K562 (cell line): ENCODE results near the gene HSF4. TPM values are rescaled to one million over a fixed set of nuclear protein-coding genes. Genes with fewer than 3 reads are reported as not detected.
A peak's percentile ranks its signal among the peaks of the same experiment; 100 is the strongest.

Experiments used
- ETV5 ChIP-seq: sonication (generic); formaldehyde crosslinking; IDR thresholded peaks from 2 replicates; pipeline ENCODE4 v1.4.0; 2020; ENCODE audit warnings: low read depth, mild to moderate bottlenecking, missing genetic modification reagents
- MCM3 ChIP-seq: fragments of 450-650 bp; IDR thresholded peaks from 2 replicates; pipeline ENCODE4 v1.6.1; 2016
- MTA1 ChIP-seq: fragments of 450-650 bp; IDR thresholded peaks from 2 replicates; pipeline ENCODE4 v1.6.1; 2017; ENCODE audit warnings: borderline replicate concordance
- NR3C1 ChIP-seq: sonication (generic); formaldehyde crosslinking; IDR thresholded peaks from 2 replicates; pipeline ENCODE4 v1.8.1; 2022; ENCODE audit warnings: missing genetic modification reagents
- POLR2A ChIP-seq: fragments of 450-650 bp; conservative IDR thresholded peaks from 2 replicates; pipeline ENCODE4 v1.6.1; 2016
- SMARCC2 ChIP-seq: fragments of 450-650 bp; IDR thresholded peaks from 2 replicates; pipeline ENCODE4 v1.6.1; 2017; ENCODE audit warnings: antibody characterized with exemption, moderate library complexity, mild to moderate bottlenecking, low read depth
- TEAD1 ChIP-seq, 2 experiments: fragments of 450-650 bp in 1 of 2; sonication (generic) in 1 of 2; formaldehyde crosslinking; IDR thresholded peaks; 2 replicates each; pipeline versions ENCODE4 v1.4.0 to v1.8.0; 2020 to 2022; ENCODE audit warnings: mild to moderate bottlenecking in 2 of 2, missing genetic modification reagents in 1 of 2
- TSC22D4 ChIP-seq: fragments of 450-650 bp; IDR thresholded peaks from 2 replicates; pipeline ENCODE4 v1.6.1; 2016; ENCODE audit warnings: missing genetic modification characterization, missing biosample characterization, control low read depth
- USF2 ChIP-seq: sonication (generic); formaldehyde crosslinking; IDR thresholded peaks from 2 replicates; pipeline ENCODE4 v1.5.0; 2020; ENCODE audit warnings: missing genetic modification reagents
- ZBTB40 ChIP-seq, 2 experiments: fragments of 450-650 bp in 1 of 2; sonication (generic) in 1 of 2; formaldehyde crosslinking in 1 of 2; IDR thresholded peaks; 2 replicates each; pipeline versions ENCODE4 v1.7.1 to v1.9.0; 2016 to 2022; ENCODE audit warnings: inconsistent platforms in 1 of 2, mild to moderate bottlenecking in 1 of 2, missing genetic modification reagents in 1 of 2
- ZNF384 ChIP-seq: IDR thresholded peaks from 2 replicates; pipeline ENCODE4 v1.6.1; 2012; ENCODE audit warnings: low read depth, low read length, improper control_type of control experiment
- polyA plus RNA-seq, 8 experiments: library from polyadenylated mRNA; depleted of rRNA in 4 of 8; stranded (reverse) in 5 of 8; unstranded in 3 of 8; fragments of >200 nt; fragmentation: Nextera tagmentation in 2 of 8; fragmentation: Illumina TruSeq in 1 of 8; extraction: Ambion mirVana in 2 of 8; extraction: Trizol in 1 of 8; gene quantifications; 2 replicates each; pipeline versions ENCODE4 v1.2.1 to v1.2.3, GENCODE V29; 2011 to 2014; ENCODE audit warnings: inconsistent platforms in 1 of 8, missing spikeins in 1 of 8
- total RNA-seq, 7 experiments: library from RNA; depleted of rRNA in 6 of 7; stranded (reverse); fragments of >200 nt in 6 of 7; fragmentation: Illumina TruSeq in 2 of 7; extraction: Trizol in 2 of 7; gene quantifications; 2 replicates each; pipeline versions ENCODE4 v1.2.1 to v1.2.3, GENCODE V29; 2011 to 2021; ENCODE audit warnings: low replicate concordance in 1 of 7
- TF ChIP-seq, protein P1 (sequence below): fragments of 250-450 bp; sonication (Bioruptor Pico); IDR thresholded peaks from 2 replicates; pipeline ENCODE4 v1.5.0; 2021

The HSF4 gene
- total and polyA plus RNA-seq, 9 of the 15 experiments (the other 6 are each of a cell fraction or from before 2014, with no cell fraction given): 0.50 to 35.4 (median 8.8) TPM; not detected in 1

- TF ChIP-seq ZBTB40 (IDR thresholded peaks at IDR 0.05) (peak; percentile 66), ZBTB40 (CRISPR knock-in tag; IDR thresholded peaks at IDR 0.05) (no peak), MTA1 (0 out of 2 replicates have a peak, but pooled peaks have one; percentile 45), SMARCC2 (peak; percentile 80), USF2 (no peak), NR3C1 (CRISPR knock-in tag) (peak; percentile 87; the same call in 1 of the 2 replicates), POLR2A (no peak), MCM3 (no peak), ZNF384 (peak; percentile 39; the same call in 1 of the 2 replicates), TSC22D4 (tag) (no peak), TEAD1 (CRISPR knock-in tag; IDR thresholded peaks at IDR 0.05) (peak in 1 of 2 experiments; percentile 93; a peak in 2 of 4 replicates), ETV5 (CRISPR knock-in tag) (no peak)
- TF ChIP-seq, protein P1, sequence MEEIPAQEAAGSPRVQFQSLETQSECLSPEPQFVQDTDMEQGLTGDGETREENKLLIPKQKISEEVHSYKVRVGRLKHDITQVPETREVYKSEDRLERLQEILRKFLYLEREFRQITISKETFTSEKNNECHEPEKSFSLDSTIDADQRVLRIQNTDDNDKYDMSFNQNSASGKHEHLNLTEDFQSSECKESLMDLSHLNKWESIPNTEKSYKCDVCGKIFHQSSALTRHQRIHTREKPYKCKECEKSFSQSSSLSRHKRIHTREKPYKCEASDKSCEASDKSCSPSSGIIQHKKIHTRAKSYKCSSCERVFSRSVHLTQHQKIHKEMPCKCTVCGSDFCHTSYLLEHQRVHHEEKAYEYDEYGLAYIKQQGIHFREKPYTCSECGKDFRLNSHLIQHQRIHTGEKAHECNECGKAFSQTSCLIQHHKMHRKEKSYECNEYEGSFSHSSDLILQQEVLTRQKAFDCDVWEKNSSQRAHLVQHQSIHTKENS (CRISPR knock-in tag): no peak
These were observed 20.6 kb downstream of the HSF4 start (continued) for GRCh38 chr16:67184995-67185650.
